Aorta (tissue), 5 donors: ENCODE results near the gene LPCAT1. TPM values are rescaled to one million over a fixed set of nuclear protein-coding genes. Genes with fewer than 3 reads are reported as not detected.
A peak's percentile ranks its signal among the peaks of the same experiment; 100 is the strongest.

Experiments used
- ATAC-seq: fragments of 200-7000 bp; cut with Tn5 transposase; one replicate; pipeline ENCODE4 v1.9.1; 2022; ENCODE audit warnings: moderate library complexity; ENCODE audit not compliant: low FRiP score
- DNase-seq, 2 donors: peaks; one replicate each; pipeline ENCODE4 v3.0.0-alpha.2; 2020
- H3K27ac ChIP-seq, 2 donors: one replicate each; pipeline ENCODE4 v1.5.1; 2013; ENCODE audit warnings: low read length in 2 of 2, mild to moderate bottlenecking in 2 of 2, moderate library complexity in 2 of 2, control low read depth in 1 of 2, inconsistent platforms in 1 of 2, low read depth in 1 of 2
- H3K27me3 ChIP-seq, 2 donors: one replicate each; pipeline ENCODE4 v1.6.1; 2013; ENCODE audit warnings: control low read depth in 1 of 2, low read length in 1 of 2, mild to moderate bottlenecking in 1 of 2, moderate library complexity in 1 of 2; ENCODE audit not compliant: insufficient read depth in 2 of 2, control insufficient read depth in 1 of 2
- H3K36me3 ChIP-seq, 2 donors: one replicate each; pipeline ENCODE4 v1.6.1; 2013; ENCODE audit warnings: control low read depth in 1 of 2, low read length in 1 of 2, mild to moderate bottlenecking in 1 of 2; ENCODE audit not compliant: insufficient read depth in 2 of 2, control insufficient read depth in 1 of 2
- H3K4me1 ChIP-seq, 2 donors: one replicate each; pipeline ENCODE4 v1.6.1; 2013; ENCODE audit warnings: low read length in 2 of 2, control low read depth in 1 of 2, mild to moderate bottlenecking in 1 of 2, moderate library complexity in 1 of 2; ENCODE audit not compliant: insufficient read depth in 2 of 2, control insufficient read depth in 1 of 2
- H3K4me3 ChIP-seq, 2 donors: one replicate each; pipeline ENCODE4 v1.5.1; 2013; ENCODE audit warnings: low read length in 2 of 2, control low read depth in 1 of 2, mild to moderate bottlenecking in 1 of 2
- H3K9me3 ChIP-seq: one replicate; pipeline ENCODE4 v1.6.1; 2013; ENCODE audit warnings: mild to moderate bottlenecking, low read length; ENCODE audit not compliant: control insufficient read depth
- WGBS, 2 donors: extraction: QIAGEN DNeasy Blood & Tissue Kit; methylation state at CpG; one replicate each; pipeline ENCODE4 v1.1.7; 2013; 5-methylcytosine and 5-hydroxymethylcytosine counted together
- intact Hi-C, 2 donors: fragments of 100-400 bp; cut with DNase I; formaldehyde crosslinking; loops; one replicate each; pipeline versions ENCODE4 v1.14.2 to v1.15.0; 2022
- microRNA-seq, 2 donors: library from miRNA; unstranded; fragments of <30 nt; microRNA quantifications; one replicate each; pipeline ENCODE4 v1.2.0, GENCODE V29; 2020
- polyA plus RNA-seq, 2 donors: library from polyadenylated mRNA; stranded (reverse); fragments of 200-250 nt; gene quantifications; one replicate each; pipeline ENCODE4 v1.2.3, GENCODE V29; 2013
- total RNA-seq, 2 donors: library from RNA; stranded (reverse); fragmentation: NEBNext Ultra II Directional; extraction: Animal tissue kit (Norgen Biotek cat#: 25700); gene quantifications; one replicate each; pipeline ENCODE4 v1.2.1, GENCODE V29; 2021
- donor health status: healthy with polysubstance abuse.
- donor health status: Bipolar disorder and iron deficiency.
- donor health status: DM: no; HTN: no; CAD: no.
- donor health status: DM: no; HTN: no; CAD: no.
- donor health status: DM: yes; HTN: yes; CAD: no.

Gene LPCAT1
- total and polyA plus RNA-seq, 4 donors = 6.4 to 68.7 (median 36.4) TPM

GRCh38 chr5:1415059-1415425 lies 108.7 kb downstream of the LPCAT1 start:
- no peaks in the 10 kb centered on the region for H3K36me3 ChIP-seq
- no peak overlapping the region for H3K27ac ChIP-seq
- no peak overlapping the region for H3K4me3 ChIP-seq
- H3K4me1 ChIP-seq = no peaks in the 10 kb centered on the region
- intact Hi-C loops = no loop called here
- H3K9me3 ChIP-seq = no peaks in the 10 kb centered on the region
- no peaks in the 10 kb centered on the region for H3K27me3 ChIP-seq
- 71 to 73% methylated on average over 13 of the region's 13 CpGs for WGBS, 2 donors
- peak in 1 of 2 donors; percentile 59 for DNase-seq
- ATAC-seq = no peak

GRCh38 chr5:1414311-1415058 lies 109.3 kb downstream of the LPCAT1 start:
- Histone ChIP-seq H3K4me3 (no peak overlapping the region), H3K27ac (no peak overlapping the region), H3K4me1 (no peaks in the 10 kb centered on the region), H3K9me3 (no peaks in the 10 kb centered on the region), H3K36me3 (no peaks in the 10 kb centered on the region), H3K27me3 (no peaks in the 10 kb centered on the region)
- intact Hi-C loops = no loop called here
- WGBS, 2 donors = 49 to 52% methylated on average over 27 of the region's 27 CpGs
- no peak for ATAC-seq
- peak; percentile 24 to 67 for DNase-seq

GRCh38 chr5:1413611-1414241 lies 110.0 kb downstream of the LPCAT1 start:
- 68 to 71% methylated on average over 23 of the region's 23 CpGs for WGBS, 2 donors
- no peak overlapping the region for H3K27ac ChIP-seq
- H3K4me1 ChIP-seq = no peaks in the 10 kb centered on the region
- no peaks in the 10 kb centered on the region for H3K27me3 ChIP-seq
- intact Hi-C loops = no loop called here
- H3K36me3 ChIP-seq = no peaks in the 10 kb centered on the region
- no peaks in the 10 kb centered on the region for H3K9me3 ChIP-seq
- ATAC-seq (no peak), DNase-seq (peak; percentile 34 to 61)
- no peak overlapping the region for H3K4me3 ChIP-seq

GRCh38 chr5:1413211-1413610 lies 110.5 kb downstream of the LPCAT1 start:
- no peak for ATAC-seq
- Histone ChIP-seq H3K4me1 (no peaks in the 10 kb centered on the region), H3K36me3 (no peaks in the 10 kb centered on the region), H3K27ac (no peak overlapping the region), H3K27me3 (no peaks in the 10 kb centered on the region), H3K4me3 (no peak overlapping the region), H3K9me3 (no peaks in the 10 kb centered on the region)
- intact Hi-C loops = no loop called here
- 41 to 47% methylated on average over 13 of the region's 13 CpGs for WGBS, 2 donors
- peak; percentile 24 to 50 for DNase-seq

- no peak overlapping the region for H3K4me3 ChIP-seq
- H3K9me3 ChIP-seq = no peaks in the 10 kb centered on the region
- intact Hi-C loops = no loop called here
- DNase-seq (peak in 1 of 2 donors; percentile 9), ATAC-seq (no peak)
- no peak overlapping the region for H3K27ac ChIP-seq
- no peaks in the 10 kb centered on the region for H3K27me3 ChIP-seq
- H3K4me1 ChIP-seq = no peaks in the 10 kb centered on the region
- no peaks in the 10 kb centered on the region for H3K36me3 ChIP-seq
- 36 to 40% methylated on average over 10 of the region's 10 CpGs for WGBS, 2 donors
These were observed 111.1 kb downstream of the LPCAT1 start for GRCh38 chr5:1412621-1413020.

GRCh38 chr5:1412163-1412562 lies 111.6 kb downstream of the LPCAT1 start:
- Histone ChIP-seq H3K27ac (no peak overlapping the region), H3K27me3 (no peaks in the 10 kb centered on the region), H3K4me3 (no peak overlapping the region), H3K36me3 (no peaks in the 10 kb centered on the region), H3K4me1 (no peaks in the 10 kb centered on the region), H3K9me3 (no peaks in the 10 kb centered on the region)
- ATAC-seq (no peak), DNase-seq (peak; percentile 19 to 53)
- WGBS, 2 donors = 31 to 37% methylated on average over 16 of the region's 16 CpGs
- intact Hi-C loops = no loop called here

Small RNAs within 50 kb of the gene (microRNA-seq; reads per million reads assigned to microRNA genes)
- gene MIR6075 = 0 reads per million in 2 donors

Other genes with a start within 250 kb of the LPCAT1 start
- not detected for gene TERT, start 228.9 kb downstream of the LPCAT1 start, total RNA-seq
- not detected for gene TERT, start 228.9 kb downstream of the LPCAT1 start, polyA plus RNA-seq
- 10 to 100 TPM; 66.0 to 71.2 TPM for gene CLPTM1L, start 178.9 kb downstream of the LPCAT1 start, total RNA-seq
- 10 to 100 TPM; 72.5 to 95.5 TPM for gene CLPTM1L, start 178.9 kb downstream of the LPCAT1 start, polyA plus RNA-seq
- under 1 TPM; 0.23 to 0.30 TPM for gene SLC6A3, start 78.5 kb downstream of the LPCAT1 start, total RNA-seq
- gene SLC6A3, start 78.5 kb downstream of the LPCAT1 start, polyA plus RNA-seq = under 1 TPM in 1 of 2 donors, not detected in 1; 0.56 TPM